ENCODE data around the gene TBC1D32.
A peak's percentile ranks its signal among the peaks of the same experiment; 100 is the strongest.
"Not testable (repeated sequence)": the region's sequence is repeated elsewhere in the genome, so short reads cannot be mapped to it uniquely, and the experiment has no call there.

Gene TBC1D32

GRCh38 chr6:121158438-121158837 is 175.8 kb downstream of the TBC1D32 start:
- intact Hi-C loops (cut with DNase I), result no loop called here
- DNase-seq, result no peak

GRCh38 chr6:121157906-121158305 is 176.4 kb downstream of the TBC1D32 start:
- intact Hi-C loops (cut with DNase I), result no loop called here
- DNase-seq, result no peak

GRCh38 chr6:121143476-121143875 is 190.8 kb downstream of the TBC1D32 start:
- intact Hi-C loops (cut with DNase I), result no loop called here
- no peak for DNase-seq

- no peak for DNase-seq
- intact Hi-C loops (cut with DNase I), result no loop called here
Measured at GRCh38 chr6:121142093-121142492, 192.2 kb downstream of the TBC1D32 start.

GRCh38 chr6:121135425-121135824 is 198.9 kb downstream of the TBC1D32 start:
- intact Hi-C loops (cut with DNase I), result no loop called here
- DNase-seq, result no peak

GRCh38 chr6:121134922-121135321 is 199.4 kb downstream of the TBC1D32 start:
- intact Hi-C loops (cut with DNase I), result no loop called here

GRCh38 chr6:121124600-121124999 is 209.7 kb downstream of the TBC1D32 start:
- DNase-seq, result no peak
- intact Hi-C loops (cut with DNase I), result no loop called here

More at GRCh38 chr6:121134922-121135321, 199.4 kb downstream of the TBC1D32 start:
- DNase-seq, result no peak

GRCh38 chr6:121112356-121112755 is 221.9 kb downstream of the TBC1D32 start:
- no peak for DNase-seq
- intact Hi-C loops (cut with DNase I), result no loop called here

- DNase-seq, result no peak
- intact Hi-C loops (cut with DNase I), result no loop called here
Measured at GRCh38 chr6:121110733-121111132, 223.5 kb downstream of the TBC1D32 start.

- intact Hi-C loops (cut with DNase I), result no loop called here
- DNase-seq, result no peak
Measured at GRCh38 chr6:121106962-121107361, 227.3 kb downstream of the TBC1D32 start.

GRCh38 chr6:121105461-121105860 is 228.8 kb downstream of the TBC1D32 start:
- DNase-seq, result no peak
- intact Hi-C loops (cut with DNase I), result no loop called here

- DNase-seq, result no peak
- intact Hi-C loops (cut with DNase I), result no loop called here
Measured at GRCh38 chr6:121093928-121094327, 240.4 kb downstream of the TBC1D32 start.

- no peak for DNase-seq
- intact Hi-C loops (cut with DNase I), result no loop called here
Measured at GRCh38 chr6:121090492-121090891, 243.8 kb downstream of the TBC1D32 start.

- intact Hi-C loops (cut with DNase I), result no loop called here
- DNase-seq, result no peak
Measured at GRCh38 chr6:121086876-121087275, 247.4 kb downstream of the TBC1D32 start.

- no peak for DNase-seq
- intact Hi-C loops (cut with DNase I), result no loop called here
Measured at GRCh38 chr6:121076119-121076518, 258.2 kb downstream of the TBC1D32 start.

- DNase-seq; intact Hi-C loops (cut with DNase I): not testable (repeated sequence)
Measured at GRCh38 chr6:121068749-121069148, 265.5 kb downstream of the TBC1D32 start.

- no peak for DNase-seq
- intact Hi-C loops (cut with DNase I), result no loop called here
Measured at GRCh38 chr6:121067381-121067780, 266.9 kb downstream of the TBC1D32 start.

GRCh38 chr6:121064345-121064744 is 269.9 kb downstream of the TBC1D32 start:
- DNase-seq, result no peak
- intact Hi-C loops (cut with DNase I), result no loop called here

GRCh38 chr6:121055572-121056163 is 278.6 kb downstream of the TBC1D32 start:
- intact Hi-C loops (cut with DNase I), result no loop called here
- peak in 2 of 42 donors; percentile 7 to 50 for DNase-seq

- intact Hi-C loops (cut with DNase I); DNase-seq: not testable (repeated sequence)
Measured at GRCh38 chr6:121048593-121048992, 285.7 kb downstream of the TBC1D32 start.

GRCh38 chr6:121044905-121045304 is 289.4 kb downstream of the TBC1D32 start:
- intact Hi-C loops (cut with DNase I); DNase-seq: not testable (repeated sequence)

- intact Hi-C loops (cut with DNase I); DNase-seq: not testable (repeated sequence)
Measured at GRCh38 chr6:121043706-121044105, 290.6 kb downstream of the TBC1D32 start.

Data from head of caudate nucleus (tissue), 42 donors.